Myocyte (in vitro differentiated cells): ENCODE data around the gene ABCG4. TPM values are rescaled to one million over a fixed set of nuclear protein-coding genes. Genes with fewer than 3 reads are reported as not detected.
A peak's percentile ranks its signal among the peaks of the same experiment; 100 is the strongest.
"Not testable (repeated sequence)": the region's sequence is repeated elsewhere in the genome, so short reads cannot be mapped to it uniquely, and the experiment has no call there.

ENCODE experiments used
- DNase-seq: peaks from one replicate; pipeline ENCODE4 v3.0.0-alpha.2; 2012; ENCODE audit warnings: low read depth
- total RNA-seq: library from RNA; depleted of rRNA; stranded (reverse); fragments of >200 nt; gene quantifications from 2 replicates; pipeline ENCODE4 v1.2.3, GENCODE V29; 2014

ABCG4 gene
- total RNA-seq, 1 donor from 2014 or later, result 0.08 TPM

GRCh38 chr11:119115484-119116234 is 33.2 kb upstream of the ABCG4 start:
- no peak for DNase-seq

GRCh38 chr11:119116235-119116594 is 32.6 kb upstream of the ABCG4 start:
- no peak for DNase-seq

DNA sequence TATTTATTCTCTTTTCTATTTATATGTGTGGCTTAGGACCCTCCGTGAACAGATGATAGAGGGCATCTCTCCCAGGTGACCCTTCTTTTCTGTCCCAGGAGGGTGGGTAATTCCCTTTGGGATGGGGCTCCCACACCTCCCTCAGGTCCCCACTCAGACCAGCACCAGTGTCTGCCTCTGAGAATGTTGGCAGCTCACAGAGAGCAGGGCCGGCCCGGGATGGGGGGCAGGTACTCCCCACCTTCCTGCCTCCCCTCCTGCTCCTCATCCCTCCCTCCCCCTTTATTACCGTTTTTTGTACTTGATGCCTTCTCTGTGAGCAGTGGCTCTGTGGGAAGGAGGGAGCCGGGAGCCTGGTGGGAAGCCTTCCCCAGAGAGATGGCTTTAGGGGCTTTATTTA is 32.3 kb upstream of the ABCG4 start:
- DNase-seq, result no peak

- no peak for DNase-seq
Measured at GRCh38 chr11:119117004-119117706, 31.7 kb upstream of the ABCG4 start.

GRCh38 chr11:119118227-119118626 is 30.6 kb upstream of the ABCG4 start:
- no peak for DNase-seq

- no peak for DNase-seq
Measured at GRCh38 chr11:119118946-119119345, 29.9 kb upstream of the ABCG4 start.

DNA sequence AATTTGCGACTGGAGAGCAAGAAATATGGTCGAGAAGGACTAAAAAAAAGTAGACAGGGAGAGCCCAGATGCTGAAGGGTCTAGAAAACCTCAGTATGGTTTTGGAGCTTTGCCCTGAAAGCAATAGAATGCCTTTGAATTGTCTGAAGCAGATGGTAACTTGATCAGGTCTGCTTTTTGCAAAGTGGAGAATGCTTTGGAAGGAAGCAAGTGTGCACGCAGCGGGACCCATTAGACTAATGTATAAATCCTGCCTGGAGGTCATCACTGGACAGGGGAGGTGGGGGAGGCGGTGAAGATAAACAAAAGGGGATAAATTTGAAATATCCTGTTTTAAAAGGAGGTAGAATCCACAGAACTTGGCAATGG is 28.2 kb upstream of the ABCG4 start:
- DNase-seq, result peak; percentile 74

- DNase-seq, result peak; percentile 99
Measured at GRCh38 chr11:119121008-119121810, 27.6 kb upstream of the ABCG4 start, which contains the start of gene HINFP. Gene HINFP, plus strand, starts transcription at chr11:119121580. Its CDS starts 5,365 bp downstream, at chr11:119126945.

DNA sequence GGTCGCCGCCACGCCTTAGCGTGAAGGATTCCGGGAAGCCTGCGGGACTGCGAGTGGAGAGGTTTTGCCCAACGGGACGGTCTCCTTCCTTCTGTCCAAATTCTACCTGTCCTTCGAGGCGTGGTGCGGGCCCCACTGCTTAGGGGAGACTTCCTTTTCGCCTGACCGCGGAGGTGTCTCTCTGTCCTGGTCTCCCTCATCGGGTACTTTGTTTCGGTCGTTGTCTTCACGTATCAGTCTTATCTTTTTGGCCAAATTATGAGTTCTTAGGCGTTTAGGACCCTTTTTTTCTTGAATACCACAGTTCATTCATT is 27.1 kb upstream of the ABCG4 start:
- DNase-seq, result no peak

DNA sequence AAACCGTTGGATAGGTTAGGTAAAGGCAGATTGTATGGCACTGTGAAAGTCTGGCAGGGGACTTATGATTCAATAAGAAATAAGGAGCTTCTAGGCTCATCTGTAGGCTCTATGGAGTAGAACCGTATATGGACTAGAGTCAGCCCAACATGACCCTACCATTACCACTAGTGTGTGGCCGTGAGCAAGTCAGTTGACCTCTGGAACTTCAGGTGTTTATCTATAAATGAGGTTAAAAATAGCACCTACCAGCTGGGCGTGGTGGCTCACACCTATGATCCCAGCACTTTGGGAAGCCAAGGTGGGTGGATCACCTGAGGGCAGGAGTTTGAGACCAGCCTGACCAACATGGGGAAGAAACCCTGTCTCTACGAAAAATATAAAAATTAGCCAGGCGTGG is 23.0 kb upstream of the ABCG4 start:
- no peak for DNase-seq

- DNase-seq, result no peak
Measured at GRCh38 chr11:119126675-119127268, 22.1 kb upstream of the ABCG4 start.

DNA sequence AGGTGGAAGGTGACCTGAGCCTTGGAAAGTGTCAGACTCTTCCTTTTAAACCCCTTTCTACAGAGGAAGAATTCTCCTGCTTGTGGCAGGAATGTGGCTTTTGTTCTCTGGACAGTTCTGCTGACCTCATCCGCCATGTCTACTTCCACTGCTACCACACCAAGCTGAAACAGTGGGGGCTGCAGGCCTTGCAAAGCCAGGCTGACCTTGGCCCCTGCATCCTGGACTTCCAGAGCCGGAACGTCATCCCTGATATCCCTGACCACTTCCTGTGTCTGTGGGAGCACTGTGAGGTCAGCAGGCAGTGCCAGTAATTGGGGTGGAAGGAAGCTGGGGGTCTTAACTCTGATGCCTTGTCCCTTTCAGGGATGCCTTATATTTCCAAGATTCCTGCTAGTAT is 18.2 kb upstream of the ABCG4 start:
- DNase-seq, result no peak

DNA sequence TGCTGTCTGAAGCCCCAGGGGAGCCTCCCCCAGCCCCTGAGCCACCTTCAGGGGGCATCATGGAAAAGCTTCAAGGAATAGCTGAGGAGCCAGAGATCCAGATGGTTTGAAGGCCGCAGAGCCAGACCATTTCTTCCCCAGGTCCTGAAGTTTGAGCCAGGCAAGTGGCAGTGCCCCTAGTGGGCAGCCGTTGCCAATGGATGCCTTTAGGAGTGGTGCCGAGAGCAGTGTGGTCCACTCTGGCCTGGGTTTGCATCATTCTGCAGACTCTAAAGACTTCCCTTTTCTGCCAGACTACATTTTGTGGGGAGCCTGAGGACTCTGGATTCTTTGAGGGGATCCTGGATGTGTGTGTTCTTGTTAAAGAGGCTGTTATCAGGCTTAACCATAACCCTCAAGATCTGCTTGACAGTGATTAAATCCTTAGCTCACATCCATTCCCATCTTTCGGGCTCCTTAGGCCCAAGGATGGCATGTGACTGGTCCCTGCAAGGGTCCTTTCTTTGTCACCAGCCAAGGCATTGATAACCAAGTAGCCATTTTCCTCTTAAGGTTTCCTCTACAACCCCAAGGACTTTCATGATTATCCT is 14.4 kb upstream of the ABCG4 start:
- no peak for DNase-seq

GRCh38 chr11:119139276-119139675 is 9.6 kb upstream of the ABCG4 start:
- not testable (repeated sequence) for DNase-seq

- DNase-seq, result peak; percentile 79
Measured at GRCh38 chr11:119144825-119145486, 3.9 kb upstream of the ABCG4 start.

DNA sequence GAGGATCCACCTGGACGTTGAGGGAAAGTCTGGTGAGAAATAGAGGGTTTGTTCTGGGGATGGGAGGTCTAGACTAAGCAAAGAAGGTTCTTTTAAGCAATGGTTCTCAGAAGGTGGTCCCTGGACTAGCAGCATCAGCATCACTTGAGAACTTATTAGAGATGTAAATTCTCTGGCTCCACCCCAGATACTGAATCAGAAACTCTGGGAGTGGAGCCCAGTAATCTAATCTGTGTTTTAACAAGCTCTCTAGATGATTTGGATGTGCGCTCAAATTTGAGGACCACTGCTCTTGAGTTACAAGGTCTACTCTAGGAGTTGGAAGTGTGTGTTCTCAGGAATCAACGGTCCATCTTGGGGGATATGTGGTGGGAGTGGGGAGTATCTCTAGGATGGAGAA is 3.3 kb upstream of the ABCG4 start:
- no peak for DNase-seq

- peak; percentile 18 for DNase-seq
Measured at GRCh38 chr11:119147604-119148333, 1.1 kb upstream of the ABCG4 start.

- no peak for DNase-seq
Measured at GRCh38 chr11:119148720-119149017, 183 bp upstream of the ABCG4 start.

GRCh38 chr11:119149786-119150275 is 979 bp downstream of the ABCG4 start:
- no peak for DNase-seq

DNA sequence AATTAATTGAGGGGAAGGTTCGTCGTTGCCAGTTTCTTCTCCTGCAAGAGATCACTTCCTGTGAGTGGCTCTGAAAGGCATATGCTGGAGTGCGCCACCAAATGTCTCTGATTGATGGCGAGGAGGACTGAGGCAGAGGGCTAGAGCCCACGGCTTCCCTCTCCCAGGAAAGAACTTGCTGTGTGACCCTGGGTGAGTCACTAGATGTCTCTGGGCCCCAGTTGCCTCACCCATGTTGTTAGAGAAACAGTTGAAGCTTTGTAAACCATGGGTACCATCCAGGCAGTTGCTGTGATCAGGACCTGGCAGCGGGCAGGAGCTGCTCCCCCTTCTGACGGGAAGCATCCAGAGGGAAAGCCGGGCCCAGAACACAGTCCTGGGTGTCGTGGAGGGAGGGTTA is 3.2 kb downstream of the ABCG4 start:
- DNase-seq, result no peak
